TTC549 (cell line): ENCODE measurements around the gene DENND1A.

Source experiments
- FAIRE-seq: peaks from 2 replicates; lab custom pipeline; 2012; peaks lifted over from hg19 to GRCh38; lab: Jason Lieb, UNC

The DENND1A gene

GRCh38 chr9:123368536-123369153, 561.3 kb downstream of the DENND1A start:
- no peak for FAIRE-seq

- FAIRE-seq = no peak
Measured at GRCh38 chr9:123368023-123368422, 561.9 kb downstream of the DENND1A start.

GRCh38 chr9:123365881-123366528, 563.9 kb downstream of the DENND1A start:
- FAIRE-seq = no peak

GRCh38 chr9:123365287-123365880, 564.5 kb downstream of the DENND1A start:
- FAIRE-seq = no peak

- no peak for FAIRE-seq
Measured at GRCh38 chr9:123364241-123364824, 565.6 kb downstream of the DENND1A start.

GRCh38 chr9:123362856-123363255, 567.1 kb downstream of the DENND1A start:
- no peak for FAIRE-seq

- FAIRE-seq = no peak
Measured at GRCh38 chr9:123361731-123362510, 568.0 kb downstream of the DENND1A start.

- no peak for FAIRE-seq
Measured at GRCh38 chr9:123361086-123361730, 568.7 kb downstream of the DENND1A start.

- FAIRE-seq = no peak
Measured at GRCh38 chr9:123360161-123361085, 569.5 kb downstream of the DENND1A start.

- no peak for FAIRE-seq
Measured at GRCh38 chr9:123359546-123359945, 570.4 kb downstream of the DENND1A start.

GRCh38 chr9:123359106-123359505, 570.8 kb downstream of the DENND1A start:
- no peak for FAIRE-seq

GRCh38 chr9:123358181-123358905, 571.6 kb downstream of the DENND1A start:
- FAIRE-seq = no peak

- no peak for FAIRE-seq
Measured at GRCh38 chr9:123357743-123358059, 572.2 kb downstream of the DENND1A start.

GRCh38 chr9:123356851-123357742, 572.8 kb downstream of the DENND1A start:
- no peak for FAIRE-seq

GRCh38 chr9:123355761-123356431, 574.0 kb downstream of the DENND1A start, which contains the start of gene CRB2:
Gene CRB2, plus strand, starts transcription at chr9:123356197. Its CDS starts 64 bp downstream, at chr9:123356261.
- FAIRE-seq = no peak

- FAIRE-seq = no peak
Measured at GRCh38 chr9:123354806-123355508, 575.0 kb downstream of the DENND1A start.

GRCh38 chr9:123353984-123354591, 575.8 kb downstream of the DENND1A start:
- FAIRE-seq = no peak

- FAIRE-seq = no peak
Measured at GRCh38 chr9:123353041-123353440, 576.9 kb downstream of the DENND1A start.
